ENCODE data around the gene WHAMM.

GRCh38 chr15:82828075-82828474, 18.6 kb downstream of the WHAMM start:
- no peak for TF ChIP-seq CTCF (IDR thresholded peaks at IDR 0.05)
- no peak for TF ChIP-seq EP300 (IDR thresholded peaks at IDR 0.05)
- TF ChIP-seq POLR2AphosphoS5 (IDR thresholded peaks at IDR 0.05), result no peak
